ENCODE data around the gene IRF4. TPM values are rescaled to one million over a fixed set of nuclear protein-coding genes. Genes with fewer than 3 reads are reported as not detected.

IRF4 gene
- total and polyA plus RNA-seq, 2 donors (not counting 1 experiment from before 2014, with no cell fraction given), result 75.7 to 142 TPM

- Histone ChIP-seq H3K27me3 (replicated peaks in 1 of 4; ENCODE audit: control extremely low read depth in 1 of 4, control insufficient read depth in 3 of 4, insufficient read depth in 4 of 4, low read length in 3 of 4) (no peaks in the 10 kb centered on the region), H2AFZ (ENCODE audit: insufficient read depth, low read depth, low read length, poor library complexity, severe bottlenecking) (no peak overlapping the region), H3K9ac (ENCODE audit: low read length) (no peak overlapping the region), H3K4me3 (ENCODE audit: control extremely low read depth in 1 of 5, extremely low read depth in 1 of 5, insufficient read depth in 1 of 5, low read depth in 2 of 5, low read length in 4 of 5) (no peak overlapping the region), H3K79me2 (ENCODE audit: control insufficient read depth, insufficient read depth, low read length) (no peaks in the 10 kb centered on the region), H3K4me1 (ENCODE audit: control insufficient read depth in 2 of 2, insufficient read depth in 2 of 2, low read length in 2 of 2) (peaks cover 12 to 16% of the 10 kb centered on the region in 2 donors), H4K20me1 (ENCODE audit: control insufficient read depth, insufficient read depth, low read length, poor library complexity, severe bottlenecking) (no peaks in the 10 kb centered on the region), H3K4me2 (replicated peaks; ENCODE audit: low read depth, low read length, poor library complexity, severe bottlenecking) (no peak overlapping the region), H3K9me3 (ENCODE audit: control extremely low read depth in 1 of 3, control insufficient read depth in 2 of 3, insufficient read depth in 1 of 3, low read length in 2 of 3) (no peaks in the 10 kb centered on the region), H3K36me3 (replicated peaks in 1 of 2; ENCODE audit: control extremely low read depth in 1 of 2, control insufficient read depth in 1 of 2, extremely low read depth in 1 of 2, insufficient read depth in 2 of 2, low read length in 1 of 2) (no peaks in the 10 kb centered on the region), H3K27ac (ENCODE audit: low read length in 2 of 2) (no peak overlapping the region)
- Mint-ChIP-seq H3K27me3 (no peaks in the 10 kb centered on the region), H3K4me3 (no peak overlapping the region), H3K4me1 (peaks cover 11% of the 10 kb centered on the region), H3K9me3 (ENCODE audit: insufficient read depth) (no peaks in the 10 kb centered on the region), H3K27ac (no peak overlapping the region)
- no peak for DNase-seq
- no peak for ATAC-seq (ENCODE audit: low read depth)
- TF ChIP-seq EZH2 (IDR thresholded peaks at IDR 0.05; ENCODE audit: borderline replicate concordance, insufficient read depth, low read depth, low read length, poor library complexity, severe bottlenecking) (no peak), CTCF (IDR thresholded peaks at IDR 0.05) (no peak)
- POLR2A ChIA-PET, result no interaction called here
- intact Hi-C loops (cut with micrococcal nuclease), result no loop called here
- CTCF ChIA-PET, result no interaction called here
- WGBS (ENCODE audit: insufficient coverage), result 83% methylated on average over 10 of the region's 12 CpGs
Observed at GRCh38 chr6:438634-439170, 47.1 kb downstream of the IRF4 start.

- CTCF ChIA-PET, result no interaction called here
Observed at GRCh38 chr6:439641-440167, 48.2 kb downstream of the IRF4 start.

More at GRCh38 chr6:439641-440167, 48.2 kb downstream of the IRF4 start:
- TF ChIP-seq EZH2 (IDR thresholded peaks at IDR 0.05; ENCODE audit: borderline replicate concordance, insufficient read depth, low read depth, low read length, poor library complexity, severe bottlenecking) (no peak), CTCF (IDR thresholded peaks at IDR 0.05) (no peak)
- Histone ChIP-seq H3K4me3 (ENCODE audit: control extremely low read depth in 1 of 5, extremely low read depth in 1 of 5, insufficient read depth in 1 of 5, low read depth in 2 of 5, low read length in 4 of 5) (no peak overlapping the region), H3K4me2 (replicated peaks; ENCODE audit: low read depth, low read length, poor library complexity, severe bottlenecking) (no peak overlapping the region), H3K36me3 (replicated peaks in 1 of 2; ENCODE audit: control extremely low read depth in 1 of 2, control insufficient read depth in 1 of 2, extremely low read depth in 1 of 2, insufficient read depth in 2 of 2, low read length in 1 of 2) (no peaks in the 10 kb centered on the region), H4K20me1 (ENCODE audit: control insufficient read depth, insufficient read depth, low read length, poor library complexity, severe bottlenecking) (no peaks in the 10 kb centered on the region), H3K27me3 (replicated peaks in 1 of 4; ENCODE audit: control extremely low read depth in 1 of 4, control insufficient read depth in 3 of 4, insufficient read depth in 4 of 4, low read length in 3 of 4) (no peaks in the 10 kb centered on the region), H3K79me2 (ENCODE audit: control insufficient read depth, insufficient read depth, low read length) (no peaks in the 10 kb centered on the region), H3K4me1 (ENCODE audit: control insufficient read depth in 2 of 2, insufficient read depth in 2 of 2, low read length in 2 of 2) (peaks cover 5 to 9% of the 10 kb centered on the region in 2 donors), H3K27ac (ENCODE audit: low read length in 2 of 2) (no peak overlapping the region), H3K9ac (ENCODE audit: low read length) (no peak overlapping the region), H2AFZ (ENCODE audit: insufficient read depth, low read depth, low read length, poor library complexity, severe bottlenecking) (no peak overlapping the region), H3K9me3 (ENCODE audit: control extremely low read depth in 1 of 3, control insufficient read depth in 2 of 3, insufficient read depth in 1 of 3, low read length in 2 of 3) (no peaks in the 10 kb centered on the region)
- intact Hi-C loops (cut with micrococcal nuclease), result no loop called here
- Mint-ChIP-seq H3K4me3 (no peak overlapping the region), H3K4me1 (peaks cover 6% of the 10 kb centered on the region), H3K27ac (no peak overlapping the region), H3K27me3 (no peaks in the 10 kb centered on the region), H3K9me3 (ENCODE audit: insufficient read depth) (no peaks in the 10 kb centered on the region)
- POLR2A ChIA-PET, result no interaction called here
- WGBS (ENCODE audit: insufficient coverage), result 87% methylated on average over 8 of the region's 9 CpGs
- DNase-seq (no peak), ATAC-seq (ENCODE audit: low read depth) (no peak)

All from B cell (primary cell).